ENCODE data around the gene ZC3H8.

DNA sequence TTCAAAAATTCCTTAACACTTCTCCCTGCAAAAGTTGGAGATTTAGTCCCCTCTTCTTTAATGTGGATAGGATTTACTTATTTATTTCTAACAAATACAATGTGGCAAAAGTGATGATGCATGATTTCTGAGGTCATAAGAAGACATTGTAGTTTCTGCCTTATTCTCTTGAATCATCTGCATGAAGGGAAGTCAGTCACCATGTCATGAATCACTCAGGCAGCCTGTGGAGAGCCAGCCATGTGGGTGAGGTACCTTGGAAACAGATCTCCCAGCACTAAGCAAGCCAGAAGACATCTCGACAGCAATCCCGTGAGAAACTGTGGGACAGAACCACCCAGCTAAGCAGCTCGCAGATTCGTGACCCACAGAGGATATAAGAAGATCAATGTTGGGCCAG is 2.7 kb upstream of the ZC3H8 start:
- TF ChIP-seq, protein P1, sequence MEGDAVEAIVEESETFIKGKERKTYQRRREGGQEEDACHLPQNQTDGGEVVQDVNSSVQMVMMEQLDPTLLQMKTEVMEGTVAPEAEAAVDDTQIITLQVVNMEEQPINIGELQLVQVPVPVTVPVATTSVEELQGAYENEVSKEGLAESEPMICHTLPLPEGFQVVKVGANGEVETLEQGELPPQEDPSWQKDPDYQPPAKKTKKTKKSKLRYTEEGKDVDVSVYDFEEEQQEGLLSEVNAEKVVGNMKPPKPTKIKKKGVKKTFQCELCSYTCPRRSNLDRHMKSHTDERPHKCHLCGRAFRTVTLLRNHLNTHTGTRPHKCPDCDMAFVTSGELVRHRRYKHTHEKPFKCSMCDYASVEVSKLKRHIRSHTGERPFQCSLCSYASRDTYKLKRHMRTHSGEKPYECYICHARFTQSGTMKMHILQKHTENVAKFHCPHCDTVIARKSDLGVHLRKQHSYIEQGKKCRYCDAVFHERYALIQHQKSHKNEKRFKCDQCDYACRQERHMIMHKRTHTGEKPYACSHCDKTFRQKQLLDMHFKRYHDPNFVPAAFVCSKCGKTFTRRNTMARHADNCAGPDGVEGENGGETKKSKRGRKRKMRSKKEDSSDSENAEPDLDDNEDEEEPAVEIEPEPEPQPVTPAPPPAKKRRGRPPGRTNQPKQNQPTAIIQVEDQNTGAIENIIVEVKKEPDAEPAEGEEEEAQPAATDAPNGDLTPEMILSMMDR (IDR thresholded peaks at IDR 0.05; ENCODE audit: low read length): no peak
- no peak for TF ChIP-seq EZH2 (IDR thresholded peaks at IDR 0.05; ENCODE audit: borderline replicate concordance, low read length)
